ENCODE measurements around the gene WDR93.

The WDR93 gene

DNA sequence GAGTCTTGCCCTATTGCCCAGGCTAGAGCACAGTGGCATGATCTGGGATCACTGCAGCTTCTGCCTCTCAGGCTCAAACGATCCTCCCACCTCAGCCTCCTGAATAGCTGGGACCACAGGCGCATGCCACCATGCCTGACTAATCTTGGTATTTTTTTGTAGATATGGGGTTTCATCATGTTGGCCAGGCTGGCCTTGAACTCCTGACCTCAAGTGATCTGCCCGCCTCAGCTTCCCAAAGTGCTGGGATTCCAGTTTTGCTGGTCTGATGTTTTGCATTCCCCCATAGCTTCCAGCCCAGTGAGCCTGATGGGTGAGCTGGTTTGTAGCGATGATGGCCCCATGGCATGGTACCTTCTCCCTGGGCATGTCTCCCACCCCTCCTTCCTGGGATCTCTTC, 65.1 kb downstream of the WDR93 start:
- H4K20me1 ChIP-seq (ENCODE audit: insufficient read depth, low read length): no peaks in the 10 kb centered on the region
- H3K4me3 ChIP-seq (ENCODE audit: low read length): no peak overlapping the region
- H3K9ac ChIP-seq (ENCODE audit: low read length): no peak overlapping the region
- H3K27me3 ChIP-seq (replicated peaks; ENCODE audit: insufficient read depth, low read length): no peaks in the 10 kb centered on the region
- H3F3A ChIP-seq (ENCODE audit: insufficient read depth, low read length): 0 out of 2 replicates have a peak, but pooled peaks cover 4% of the 10 kb centered on the region
- H2AFZ ChIP-seq (ENCODE audit: low read length): no peak overlapping the region
- no peaks in the 10 kb centered on the region for H3K79me2 ChIP-seq (ENCODE audit: low read length)
- H3K9me3 ChIP-seq (replicated peaks; ENCODE audit: insufficient read depth, low read length): no peaks in the 10 kb centered on the region
- no peaks in the 10 kb centered on the region for H3K36me3 ChIP-seq (replicated peaks; ENCODE audit: insufficient read depth, low read length)
- no peak overlapping the region for H3K4me2 ChIP-seq (ENCODE audit: low read depth, low read length)
- TF ChIP-seq, protein P1, sequence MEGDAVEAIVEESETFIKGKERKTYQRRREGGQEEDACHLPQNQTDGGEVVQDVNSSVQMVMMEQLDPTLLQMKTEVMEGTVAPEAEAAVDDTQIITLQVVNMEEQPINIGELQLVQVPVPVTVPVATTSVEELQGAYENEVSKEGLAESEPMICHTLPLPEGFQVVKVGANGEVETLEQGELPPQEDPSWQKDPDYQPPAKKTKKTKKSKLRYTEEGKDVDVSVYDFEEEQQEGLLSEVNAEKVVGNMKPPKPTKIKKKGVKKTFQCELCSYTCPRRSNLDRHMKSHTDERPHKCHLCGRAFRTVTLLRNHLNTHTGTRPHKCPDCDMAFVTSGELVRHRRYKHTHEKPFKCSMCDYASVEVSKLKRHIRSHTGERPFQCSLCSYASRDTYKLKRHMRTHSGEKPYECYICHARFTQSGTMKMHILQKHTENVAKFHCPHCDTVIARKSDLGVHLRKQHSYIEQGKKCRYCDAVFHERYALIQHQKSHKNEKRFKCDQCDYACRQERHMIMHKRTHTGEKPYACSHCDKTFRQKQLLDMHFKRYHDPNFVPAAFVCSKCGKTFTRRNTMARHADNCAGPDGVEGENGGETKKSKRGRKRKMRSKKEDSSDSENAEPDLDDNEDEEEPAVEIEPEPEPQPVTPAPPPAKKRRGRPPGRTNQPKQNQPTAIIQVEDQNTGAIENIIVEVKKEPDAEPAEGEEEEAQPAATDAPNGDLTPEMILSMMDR (IDR thresholded peaks at IDR 0.05; ENCODE audit: low read length): no peak
- TF ChIP-seq EZH2phosphoT487 (IDR thresholded peaks at IDR 0.05; ENCODE audit: low read length) (no peak), EZH2 (optimal IDR thresholded peaks at IDR 0.05; ENCODE audit: low read depth, low read length) (no peak)
- H3K4me1 ChIP-seq (ENCODE audit: low read length): peaks cover 16% of the 10 kb centered on the region
- no peak for DNase-seq
- H3K9me2 ChIP-seq (replicated peaks; ENCODE audit: insufficient read depth, low read length): no peaks in the 10 kb centered on the region
- H3K27ac ChIP-seq (ENCODE audit: low read length): no peak overlapping the region

DNA sequence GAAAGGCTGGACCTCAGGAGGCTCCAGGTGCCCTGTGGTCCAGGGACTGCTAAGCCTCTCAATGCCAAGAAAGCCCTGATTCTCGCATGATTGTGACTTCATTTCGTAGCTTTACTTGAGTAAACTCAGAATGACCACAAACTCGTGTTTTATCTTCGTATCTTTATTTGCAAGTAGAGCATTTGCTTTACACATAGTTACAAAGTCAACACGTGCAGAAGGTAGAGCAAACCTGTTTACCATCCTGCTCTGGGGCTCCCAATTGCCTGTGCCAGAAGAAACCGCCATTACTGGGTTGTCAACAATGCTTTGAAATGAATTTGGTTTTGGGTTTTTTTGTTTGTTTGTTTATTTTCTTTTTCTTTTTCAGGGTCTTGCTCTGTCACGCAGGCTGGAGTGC, 66.3 kb downstream of the WDR93 start:
- no peaks in the 10 kb centered on the region for H3K36me3 ChIP-seq (replicated peaks; ENCODE audit: insufficient read depth, low read length)

DNA sequence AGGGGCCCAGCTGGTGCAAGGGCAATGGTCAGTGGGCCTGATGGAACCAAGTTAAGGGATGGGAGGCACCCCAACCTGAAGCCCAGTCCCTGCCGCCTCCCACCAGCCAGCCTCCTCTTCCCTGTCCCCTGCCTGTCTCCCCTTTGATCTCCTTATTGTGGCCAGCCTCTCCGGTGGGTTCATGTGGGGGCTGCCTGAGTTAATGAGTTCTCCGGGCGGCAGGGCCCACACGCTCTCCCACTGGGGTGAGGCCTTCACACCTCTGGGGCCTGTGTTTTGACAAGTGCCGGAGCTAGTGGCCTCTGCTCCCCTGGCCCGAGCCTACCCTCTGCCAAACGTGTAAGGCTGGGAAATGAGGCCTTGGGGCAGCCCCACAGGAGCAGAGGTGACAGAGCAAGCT, 67.7 kb downstream of the WDR93 start:
- H3K4me2 ChIP-seq (ENCODE audit: low read depth, low read length): no peak overlapping the region
- no peaks in the 10 kb centered on the region for H3K27me3 ChIP-seq (replicated peaks; ENCODE audit: insufficient read depth, low read length)
- no peak overlapping the region for H2AFZ ChIP-seq (ENCODE audit: low read length)
- H3K9ac ChIP-seq (ENCODE audit: low read length): no peak overlapping the region
- H4K20me1 ChIP-seq (ENCODE audit: insufficient read depth, low read length): no peaks in the 10 kb centered on the region
- no peaks in the 10 kb centered on the region for H3K36me3 ChIP-seq (replicated peaks; ENCODE audit: insufficient read depth, low read length)
- TF ChIP-seq EZH2phosphoT487 (IDR thresholded peaks at IDR 0.05; ENCODE audit: low read length) (no peak), EZH2 (optimal IDR thresholded peaks at IDR 0.05; ENCODE audit: low read depth, low read length) (no peak)
- TF ChIP-seq, protein P1 (IDR thresholded peaks at IDR 0.05; ENCODE audit: low read length): no peak
- no peak overlapping the region for H3K27ac ChIP-seq (ENCODE audit: low read length)
- H3K4me3 ChIP-seq (ENCODE audit: low read length): no peak overlapping the region
- H3K9me2 ChIP-seq (replicated peaks; ENCODE audit: insufficient read depth, low read length): no peaks in the 10 kb centered on the region
- no peaks in the 10 kb centered on the region for H3K79me2 ChIP-seq (ENCODE audit: low read length)
- H3F3A ChIP-seq (ENCODE audit: insufficient read depth, low read length): peaks cover 18% of the 10 kb centered on the region
- H3K9me3 ChIP-seq (replicated peaks; ENCODE audit: insufficient read depth, low read length): no peaks in the 10 kb centered on the region
- peaks cover 26% of the 10 kb centered on the region for H3K4me1 ChIP-seq (ENCODE audit: low read length)
- no peak for DNase-seq

More for the DNA sequence above, 66.3 kb downstream of the WDR93 start:
- no peak overlapping the region for H2AFZ ChIP-seq (ENCODE audit: low read length)
- H3K9ac ChIP-seq (ENCODE audit: low read length): no peak overlapping the region
- no peaks in the 10 kb centered on the region for H3K9me2 ChIP-seq (replicated peaks; ENCODE audit: insufficient read depth, low read length)
- TF ChIP-seq EZH2 (optimal IDR thresholded peaks at IDR 0.05; ENCODE audit: low read depth, low read length) (no peak), EZH2phosphoT487 (IDR thresholded peaks at IDR 0.05; ENCODE audit: low read length) (no peak)
- TF ChIP-seq, protein P1 (IDR thresholded peaks at IDR 0.05; ENCODE audit: low read length): no peak
- H3K4me1 ChIP-seq (ENCODE audit: low read length): peaks cover 20% of the 10 kb centered on the region
- no peaks in the 10 kb centered on the region for H3K9me3 ChIP-seq (replicated peaks; ENCODE audit: insufficient read depth, low read length)
- H3K27me3 ChIP-seq (replicated peaks; ENCODE audit: insufficient read depth, low read length): no peaks in the 10 kb centered on the region
- no peaks in the 10 kb centered on the region for H4K20me1 ChIP-seq (ENCODE audit: insufficient read depth, low read length)
- H3K27ac ChIP-seq (ENCODE audit: low read length): no peak overlapping the region
- H3F3A ChIP-seq (ENCODE audit: insufficient read depth, low read length): peaks cover 16% of the 10 kb centered on the region
- no peaks in the 10 kb centered on the region for H3K79me2 ChIP-seq (ENCODE audit: low read length)
- H3K4me2 ChIP-seq (ENCODE audit: low read depth, low read length): no peak overlapping the region
- DNase-seq: no peak
- H3K4me3 ChIP-seq (ENCODE audit: low read length): no peak overlapping the region

All from MM.1S (cell line).